Femur (tissue), 1 donor: ENCODE measurements around the gene TMX1.

Experiments
- DNase-seq: peaks from one replicate; pipeline ENCODE4 v3.0.0-alpha.2; 2017

Gene TMX1

GRCh38 chr14:51244591-51244990 lies 4.5 kb downstream of the TMX1 start:
- no peak for DNase-seq

DNA sequence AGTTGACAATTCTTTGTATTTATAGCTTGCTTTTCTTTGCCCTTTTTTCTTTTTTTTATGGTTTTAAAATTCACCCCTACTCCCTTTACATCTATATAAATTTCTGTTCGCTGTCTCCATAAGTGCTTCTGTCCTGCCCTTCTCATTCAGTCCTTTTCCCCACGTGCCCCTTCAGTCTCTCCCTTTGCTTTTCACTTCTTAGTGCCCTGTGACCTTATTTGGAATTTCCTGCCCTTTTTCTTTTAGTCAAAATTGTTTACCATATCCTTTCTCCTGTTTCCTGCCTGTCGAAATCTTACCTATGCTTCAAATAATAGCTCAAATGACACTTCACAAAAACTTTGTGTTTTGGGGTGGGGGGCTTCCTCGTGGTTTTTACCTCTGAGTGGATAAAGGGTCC lies 6.0 kb downstream of the TMX1 start:
- DNase-seq = no peak

- no peak for DNase-seq
These were observed 8.3 kb downstream of the TMX1 start for GRCh38 chr14:51248016-51248987.

DNA sequence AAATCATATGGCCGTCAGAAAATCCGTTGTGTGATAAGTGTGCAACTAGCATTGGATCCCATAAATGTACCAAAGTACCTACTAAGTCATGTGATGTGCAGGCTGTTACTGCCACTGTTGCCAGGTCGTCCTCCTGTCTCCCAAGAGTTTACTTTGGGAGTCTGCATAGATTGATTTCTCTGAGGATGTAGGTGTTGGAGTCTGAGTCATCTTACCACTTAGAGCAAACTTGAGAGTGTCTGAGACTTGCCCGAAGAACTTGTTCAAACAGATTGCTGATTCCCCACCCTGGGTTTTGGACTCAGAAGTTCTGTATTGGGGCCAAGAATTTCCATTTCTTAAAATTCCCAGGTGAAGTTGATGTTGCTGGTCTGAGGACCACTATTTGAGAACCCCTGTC lies 11.4 kb downstream of the TMX1 start:
- DNase-seq = no peak

DNA sequence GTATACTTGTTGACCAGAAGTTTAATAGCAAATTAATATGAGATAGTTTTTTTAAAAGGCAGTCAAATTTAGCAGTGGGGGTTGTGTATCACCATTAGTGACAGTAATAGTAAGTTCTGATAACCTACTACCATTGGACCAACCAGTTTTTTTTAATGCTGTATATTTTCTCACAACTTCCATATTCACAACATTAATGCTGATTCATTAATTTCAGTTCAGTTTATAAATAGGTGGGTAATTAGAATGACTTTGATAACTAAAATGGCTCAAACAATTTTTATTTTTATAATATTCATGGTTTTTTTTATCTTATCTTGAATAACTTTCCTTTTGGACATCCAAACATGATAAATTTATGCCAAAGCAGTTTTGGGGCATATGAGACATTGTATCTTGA lies 13.8 kb downstream of the TMX1 start:
- no peak for DNase-seq

DNA sequence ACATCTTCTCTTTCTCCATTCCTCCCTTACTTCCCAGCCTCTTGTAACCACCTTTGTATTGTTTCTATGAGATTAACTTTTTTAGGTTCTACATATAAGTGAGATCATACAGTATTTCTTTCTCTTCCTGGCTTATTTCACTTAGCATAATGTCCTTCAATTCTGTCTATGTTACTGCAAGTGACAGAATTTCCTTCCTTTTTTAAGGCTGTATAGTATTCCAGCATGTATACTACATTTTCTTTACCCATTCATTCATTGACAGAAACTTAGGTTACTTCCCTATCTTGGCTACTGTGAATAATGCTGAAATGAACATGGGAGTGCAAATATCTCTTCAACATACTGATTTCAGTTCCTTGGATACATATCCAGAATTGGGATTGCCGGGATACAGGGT lies 18.2 kb downstream of the TMX1 start:
- DNase-seq = no peak

DNA sequence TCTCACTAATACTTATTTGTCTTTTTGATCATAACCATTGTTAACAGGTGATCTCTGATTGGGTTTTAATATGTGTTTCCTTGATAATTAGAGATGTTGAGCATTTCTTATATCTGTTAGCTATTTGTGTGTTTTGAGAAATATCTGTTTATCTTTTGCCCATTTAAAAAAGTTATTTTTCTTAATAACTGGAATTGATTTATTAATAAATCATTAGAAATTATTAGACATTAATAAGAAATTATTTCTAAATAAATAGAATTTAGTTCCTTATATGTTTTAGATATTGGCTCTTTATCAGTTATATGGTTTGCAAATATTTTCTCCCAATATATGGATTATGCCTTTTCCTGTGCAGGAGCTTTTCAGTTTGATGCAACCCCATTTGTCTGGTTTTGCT lies 18.7 kb downstream of the TMX1 start:
- DNase-seq = no peak

GRCh38 chr14:51260225-51260624 lies 20.2 kb downstream of the TMX1 start:
- DNase-seq = no peak

GRCh38 chr14:51261151-51261550 lies 21.1 kb downstream of the TMX1 start:
- DNase-seq = no peak

GRCh38 chr14:51262868-51263267 lies 22.8 kb downstream of the TMX1 start:
- no peak for DNase-seq

DNA sequence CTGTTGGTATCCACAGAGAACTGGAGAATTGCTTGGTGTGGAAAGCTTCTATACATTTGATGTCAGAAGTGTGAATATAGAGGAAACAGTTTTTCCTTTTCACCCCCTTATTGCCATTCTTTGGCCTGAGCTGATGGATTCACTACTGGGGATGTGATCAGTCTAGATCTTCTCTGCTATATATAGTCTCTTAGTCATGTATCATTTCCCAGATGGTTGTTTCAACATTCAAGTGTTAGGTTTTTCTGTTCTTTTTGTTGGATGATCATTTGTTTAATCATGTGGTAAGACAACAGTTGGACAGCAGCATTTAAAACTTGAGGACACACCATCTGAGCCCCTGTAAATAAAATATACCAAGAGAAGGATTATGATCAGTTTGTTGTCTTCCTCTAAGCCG lies 29.6 kb downstream of the TMX1 start:
- no peak for DNase-seq

- DNase-seq = no peak
These were observed 36.6 kb downstream of the TMX1 start for GRCh38 chr14:51276605-51277004.

DNA sequence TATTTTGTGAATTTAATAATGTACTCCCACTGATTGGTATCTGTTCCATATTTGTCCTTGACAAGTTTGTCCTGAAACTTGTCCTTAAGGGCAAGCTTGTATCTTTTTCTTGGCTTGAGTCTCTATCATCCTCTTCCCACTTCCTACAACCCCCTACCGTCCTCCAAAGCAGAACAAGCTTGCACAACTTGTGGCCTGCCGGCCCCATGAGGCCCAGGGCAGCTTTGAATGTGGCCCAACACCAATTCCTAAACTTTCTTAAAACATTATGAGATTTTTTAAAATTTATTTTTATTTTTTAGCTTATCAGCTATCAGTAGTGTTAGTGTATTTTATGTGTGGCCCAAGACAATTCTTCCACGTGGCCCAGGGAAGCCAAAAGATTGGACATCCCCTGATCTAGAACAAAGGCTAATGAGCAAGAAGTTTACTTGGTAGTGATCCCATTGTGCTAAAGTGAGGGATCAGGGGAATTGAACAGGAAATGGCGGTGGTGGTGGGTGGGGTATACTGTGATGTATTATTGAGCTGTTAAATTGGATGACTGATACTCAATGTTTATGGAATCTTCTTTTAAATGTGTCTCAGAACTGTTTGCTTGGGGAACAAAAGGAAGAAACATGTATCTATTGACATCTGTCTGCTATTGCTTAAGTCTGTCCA lies 37.8 kb downstream of the TMX1 start:
- no peak for DNase-seq

- no peak for DNase-seq
These were observed 42.5 kb downstream of the TMX1 start for GRCh38 chr14:51282517-51282916.

GRCh38 chr14:51283402-51284085 lies 43.5 kb downstream of the TMX1 start:
- no peak for DNase-seq

- DNase-seq = no peak
These were observed 44.2 kb downstream of the TMX1 start for GRCh38 chr14:51284241-51284640.

GRCh38 chr14:51285120-51285519 lies 45.1 kb downstream of the TMX1 start:
- DNase-seq = no peak

- no peak for DNase-seq
These were observed 49.1 kb downstream of the TMX1 start for GRCh38 chr14:51289169-51289568.

GRCh38 chr14:51290132-51290531 lies 50.1 kb downstream of the TMX1 start:
- DNase-seq = no peak

DNA sequence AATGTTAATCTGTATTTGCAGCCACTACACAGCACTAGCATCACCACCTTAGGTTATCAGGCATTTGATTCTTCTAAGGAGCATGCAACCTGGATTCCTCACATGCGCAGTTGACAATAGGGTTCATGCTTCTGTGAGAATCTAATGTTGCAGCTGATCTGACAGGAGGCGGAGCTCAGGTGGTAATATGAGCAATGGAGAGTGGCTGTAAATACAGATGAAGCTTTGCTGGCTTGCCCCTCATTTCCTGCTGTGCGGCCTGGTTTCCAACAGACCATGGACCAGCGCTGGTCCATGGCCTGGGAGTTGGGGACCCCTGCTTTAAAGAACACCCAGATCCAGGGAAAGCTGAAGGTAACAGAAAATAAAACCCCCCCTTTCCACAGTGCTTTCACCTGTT lies 51.0 kb downstream of the TMX1 start:
- DNase-seq = no peak

DNA sequence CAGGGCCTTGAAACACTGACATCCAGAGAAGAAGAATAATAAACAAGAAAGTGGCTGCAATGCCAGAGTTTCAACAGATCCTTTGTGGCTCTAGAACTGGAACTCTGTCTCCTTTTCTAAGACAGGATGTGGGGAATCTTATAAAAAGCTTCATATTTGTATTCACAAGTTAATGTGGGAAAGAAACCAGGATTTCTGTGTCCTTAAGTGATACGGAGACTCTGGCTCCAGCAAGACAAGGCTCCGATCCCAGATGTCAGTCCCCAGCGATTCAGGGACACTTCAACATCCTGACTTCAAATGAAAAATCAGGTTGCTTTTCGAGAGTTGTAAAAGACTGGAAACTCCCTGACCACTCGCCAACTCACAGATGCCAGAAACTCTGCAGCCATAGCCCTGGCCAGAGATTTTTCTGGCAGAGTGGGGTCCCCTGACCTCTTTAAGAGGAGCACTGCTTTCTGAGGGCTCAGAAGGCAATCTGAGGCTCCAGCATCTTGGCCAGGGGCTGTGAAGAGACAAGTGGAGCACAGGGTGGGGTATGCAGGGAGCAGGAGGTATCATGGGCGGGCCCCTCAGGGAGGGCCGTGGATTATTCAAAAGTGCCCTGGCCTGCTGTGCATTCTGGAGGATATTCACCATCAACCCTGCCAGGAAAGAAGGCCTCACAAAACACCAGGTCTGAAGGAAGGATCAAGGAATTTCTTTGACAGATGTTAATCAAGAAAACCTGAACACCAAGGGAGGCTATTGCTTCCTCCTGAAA lies 53.3 kb downstream of the TMX1 start:
- peak; percentile 75 for DNase-seq

DNA sequence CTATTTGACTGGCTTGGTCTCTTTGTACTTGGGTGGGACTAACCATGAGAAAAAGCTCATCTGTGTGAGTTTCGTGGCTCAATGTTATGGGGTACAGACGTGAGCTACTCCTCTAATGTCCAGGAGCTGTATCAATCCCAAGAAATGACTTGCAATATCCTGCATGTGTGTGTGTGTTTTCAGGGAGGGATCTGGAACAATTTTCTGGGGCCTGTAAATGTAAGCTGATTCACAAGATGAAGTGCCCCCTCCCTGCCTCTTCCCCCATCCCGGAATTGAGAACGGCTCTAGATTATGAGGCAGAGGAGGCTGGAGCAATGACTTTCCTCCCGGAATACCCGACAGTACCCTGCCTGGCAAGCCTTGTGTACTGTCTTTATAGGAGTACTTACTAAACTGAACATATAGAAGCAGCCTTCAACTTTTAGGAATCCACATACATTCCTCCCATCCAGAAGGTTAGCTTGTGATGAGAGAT lies 53.9 kb downstream of the TMX1 start:
- no peak for DNase-seq
